Medulla oblongata (tissue), 1 donor: Measurements from ENCODE around the gene ATP11C.
"Not testable (repeated sequence)": the region's sequence is repeated elsewhere in the genome, so short reads cannot be mapped to it uniquely, and the experiment has no call there.

ENCODE experiments used
- DNase-seq: peaks from one replicate; pipeline ENCODE4 v3.0.0-alpha.2; 2015; ENCODE audit errors: extremely low spot score

Gene ATP11C

DNA sequence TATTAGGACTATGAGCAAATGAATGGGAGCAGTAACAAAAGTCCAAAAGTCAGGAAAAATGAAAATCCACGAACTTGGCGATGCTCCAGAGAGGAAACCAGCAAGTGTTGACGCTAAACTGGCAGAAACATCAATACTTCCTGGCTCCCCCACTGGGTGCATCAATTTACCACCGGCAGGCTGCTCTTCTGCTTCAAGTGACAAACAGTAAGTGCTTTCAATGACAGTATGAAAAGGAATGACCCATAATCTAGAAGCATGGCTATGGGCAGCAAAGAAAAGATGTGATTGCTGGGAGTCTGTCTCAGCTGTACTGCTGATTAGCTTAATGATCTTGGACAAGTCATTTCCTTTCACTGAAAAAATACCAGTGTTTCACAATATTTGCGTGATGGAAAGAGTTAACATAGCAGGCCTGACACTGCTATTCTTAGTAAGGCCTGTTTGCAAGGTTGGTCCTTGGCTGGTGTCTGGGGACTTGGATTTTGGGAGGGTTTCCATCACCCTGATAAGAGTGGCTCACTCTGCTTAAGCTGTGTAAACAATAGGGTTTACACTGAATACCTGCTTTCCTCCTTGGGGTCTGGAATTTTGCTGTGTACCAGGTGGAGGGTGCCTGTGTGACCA, 8.7 kb downstream of the ATP11C start:
- DNase-seq: no peak

DNA sequence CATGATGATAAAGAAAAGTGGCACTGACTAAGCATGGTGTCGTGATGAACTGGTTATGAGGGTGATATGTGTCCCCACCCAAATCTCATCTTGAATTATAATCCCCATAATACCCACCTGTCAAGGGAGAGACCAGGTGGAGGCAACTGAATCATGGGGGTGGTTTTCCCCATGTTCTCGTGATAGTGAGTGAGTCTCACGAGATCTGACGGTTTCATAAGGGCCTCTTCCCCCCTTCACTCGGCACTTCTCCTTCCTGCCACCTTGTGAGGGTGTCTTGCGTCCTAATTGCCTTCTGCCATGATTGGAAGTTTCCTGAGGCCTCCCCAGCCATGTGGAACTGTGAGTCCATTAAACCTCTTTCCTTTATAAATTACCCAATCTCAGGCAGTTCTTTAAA, 11.7 kb downstream of the ATP11C start:
- not testable (repeated sequence) for DNase-seq

DNA sequence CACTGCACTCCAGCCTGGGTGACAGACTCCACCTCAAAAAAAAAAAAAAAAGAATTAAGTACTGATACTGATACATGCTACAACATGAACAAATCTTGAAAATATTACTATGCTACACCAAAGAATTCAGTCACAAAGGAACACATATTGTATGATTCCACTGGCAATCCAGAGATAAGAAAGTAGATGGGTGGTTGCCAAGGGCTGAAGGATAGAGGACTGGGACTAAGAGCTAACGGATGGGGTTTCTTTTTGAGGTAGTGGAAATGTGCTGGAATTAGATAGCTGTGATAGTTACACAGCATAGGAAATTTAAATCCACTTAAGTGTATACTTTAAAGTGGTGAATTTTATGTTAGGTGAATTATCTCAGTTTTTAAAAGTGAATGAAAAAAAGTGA, 12.5 kb downstream of the ATP11C start:
- no peak for DNase-seq

DNA sequence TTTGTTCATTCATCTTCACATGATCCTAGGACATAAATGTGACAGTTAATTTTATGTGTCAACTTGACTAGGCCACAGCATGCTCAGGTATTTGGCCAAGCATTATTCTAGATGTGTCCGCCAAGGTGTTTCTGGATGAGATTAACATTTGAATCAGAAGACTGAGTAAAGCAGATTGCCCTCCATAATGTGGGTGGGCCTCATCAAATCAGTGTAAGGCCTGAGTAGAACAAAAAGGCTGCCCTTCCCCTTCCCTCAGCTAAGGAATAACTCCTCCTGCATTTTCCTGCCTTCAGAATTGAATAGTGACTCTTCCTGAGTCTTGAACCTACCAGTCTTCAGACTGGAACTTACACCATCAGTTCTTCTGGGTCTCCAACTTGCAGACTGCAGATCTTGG, 18.4 kb downstream of the ATP11C start:
- DNase-seq: no peak

DNA sequence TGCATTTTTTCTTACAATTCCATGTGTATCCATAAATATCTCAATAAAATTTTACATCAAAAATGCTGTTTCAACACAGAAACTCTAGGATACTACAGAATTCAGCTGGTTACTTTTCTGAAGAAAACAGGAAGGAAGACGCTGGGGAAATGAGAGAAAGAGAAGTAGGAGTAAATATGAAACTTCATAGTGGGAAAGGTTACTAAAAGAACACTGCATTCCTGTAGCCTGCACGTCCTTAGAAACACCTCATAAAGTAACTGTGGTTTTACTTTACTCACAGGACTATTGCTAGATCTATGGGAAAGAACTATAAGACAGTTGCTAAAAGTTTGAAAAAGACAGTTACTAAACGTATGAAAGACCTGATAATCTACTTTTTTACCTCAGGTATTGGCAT, 23.1 kb downstream of the ATP11C start:
- DNase-seq: peak; percentile 11

DNA sequence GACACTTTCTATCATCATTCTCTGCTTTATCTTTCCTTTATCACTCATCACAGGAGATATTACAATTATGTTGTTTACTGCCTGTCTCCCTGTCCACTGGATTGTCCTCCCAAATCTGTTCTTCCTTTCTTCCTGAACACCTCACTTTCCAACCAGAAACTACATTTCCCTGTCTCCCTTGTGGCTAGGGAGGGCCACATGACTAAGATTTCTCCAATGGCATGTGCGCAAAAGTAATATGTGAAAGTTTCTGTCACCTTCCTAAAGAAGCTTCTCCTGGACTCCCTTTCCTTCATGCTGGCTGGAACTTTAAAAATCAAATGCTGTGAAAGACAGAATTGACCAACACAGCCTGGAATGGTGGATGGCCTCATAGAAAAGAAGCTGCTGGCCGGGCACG, 25.8 kb downstream of the ATP11C start:
- DNase-seq: no peak

DNA sequence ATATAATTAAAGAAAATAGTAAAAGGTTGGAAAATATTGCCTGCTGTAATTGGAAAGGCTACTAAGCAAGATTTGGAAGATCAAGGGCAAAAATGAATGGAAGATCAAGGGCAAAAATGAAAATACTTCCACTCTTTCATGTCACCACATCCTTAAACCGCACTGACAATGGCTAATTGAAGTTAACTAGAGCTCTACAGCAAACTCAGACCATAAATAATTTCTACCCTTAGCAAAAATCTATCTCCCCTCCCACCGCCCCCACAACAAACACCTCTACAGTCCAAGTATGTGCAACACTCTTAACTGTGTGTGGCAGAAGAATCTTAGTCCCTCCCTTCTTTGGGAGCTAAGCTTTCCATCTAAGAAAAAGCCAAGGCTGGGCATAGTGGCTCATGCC, 27.1 kb downstream of the ATP11C start:
- DNase-seq: no peak

DNA sequence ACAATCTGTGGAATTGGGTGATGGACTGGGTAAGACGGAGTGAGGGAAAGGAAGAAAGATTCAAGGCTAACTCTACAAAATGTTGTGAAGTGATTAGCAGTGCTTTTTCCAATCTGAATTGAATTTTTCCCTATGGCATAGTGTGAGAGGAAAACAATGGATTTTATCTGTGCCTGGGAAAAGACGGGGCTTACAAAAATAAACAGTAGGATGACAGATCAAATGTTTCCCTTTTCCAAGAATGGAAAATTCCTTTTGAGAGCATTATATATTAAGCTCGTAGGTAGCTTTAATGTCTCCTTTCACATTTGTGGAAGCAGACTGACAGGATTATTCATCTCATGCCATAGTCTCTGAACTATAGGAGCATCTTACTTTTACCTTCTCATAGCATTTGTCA, 27.8 kb downstream of the ATP11C start:
- DNase-seq: no peak

- DNase-seq: no peak
These were observed 29.6 kb downstream of the ATP11C start for GRCh38 chrX:139903210-139903609.

DNA sequence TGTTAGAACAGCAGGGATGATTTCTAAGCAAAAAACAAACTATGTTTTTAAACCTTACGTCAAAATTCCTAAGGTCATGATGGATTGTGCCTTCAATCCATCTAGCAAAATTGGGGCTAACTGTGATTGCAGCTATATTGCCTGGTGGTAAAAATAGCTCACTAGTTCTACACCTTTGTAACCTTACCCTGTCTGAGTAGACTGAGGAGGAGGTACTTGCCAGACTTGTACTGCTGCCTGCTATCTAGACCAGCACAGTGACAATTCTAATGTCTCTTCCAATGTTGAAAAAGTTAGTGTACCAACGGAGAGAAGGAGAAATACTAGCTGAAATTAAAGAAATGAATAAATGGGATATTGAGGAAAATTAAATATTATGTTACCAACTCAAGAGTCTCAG, 30.3 kb downstream of the ATP11C start:
- no peak for DNase-seq

DNA sequence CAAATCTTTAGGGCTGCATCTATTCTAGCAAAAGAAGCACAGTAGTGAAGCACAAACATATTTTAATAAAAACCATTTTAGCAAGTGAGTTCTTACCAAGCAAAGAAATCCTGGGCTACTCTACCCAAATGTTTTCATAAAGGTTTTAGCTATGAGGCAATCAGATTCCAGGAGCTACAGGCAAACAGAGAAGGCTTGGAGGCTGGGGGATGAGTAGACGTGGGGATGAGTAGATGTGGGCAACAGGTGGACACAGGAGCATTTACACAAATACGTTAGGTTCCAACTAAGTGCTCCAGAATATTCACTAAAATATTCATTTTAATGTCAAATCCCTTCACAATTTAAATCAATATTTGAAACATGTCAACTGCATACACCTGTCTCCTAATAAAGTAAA, 34.5 kb downstream of the ATP11C start:
- DNase-seq: no peak

- DNase-seq: peak; percentile 46
These were observed 40.3 kb downstream of the ATP11C start for GRCh38 chrX:139892512-139892911.

DNA sequence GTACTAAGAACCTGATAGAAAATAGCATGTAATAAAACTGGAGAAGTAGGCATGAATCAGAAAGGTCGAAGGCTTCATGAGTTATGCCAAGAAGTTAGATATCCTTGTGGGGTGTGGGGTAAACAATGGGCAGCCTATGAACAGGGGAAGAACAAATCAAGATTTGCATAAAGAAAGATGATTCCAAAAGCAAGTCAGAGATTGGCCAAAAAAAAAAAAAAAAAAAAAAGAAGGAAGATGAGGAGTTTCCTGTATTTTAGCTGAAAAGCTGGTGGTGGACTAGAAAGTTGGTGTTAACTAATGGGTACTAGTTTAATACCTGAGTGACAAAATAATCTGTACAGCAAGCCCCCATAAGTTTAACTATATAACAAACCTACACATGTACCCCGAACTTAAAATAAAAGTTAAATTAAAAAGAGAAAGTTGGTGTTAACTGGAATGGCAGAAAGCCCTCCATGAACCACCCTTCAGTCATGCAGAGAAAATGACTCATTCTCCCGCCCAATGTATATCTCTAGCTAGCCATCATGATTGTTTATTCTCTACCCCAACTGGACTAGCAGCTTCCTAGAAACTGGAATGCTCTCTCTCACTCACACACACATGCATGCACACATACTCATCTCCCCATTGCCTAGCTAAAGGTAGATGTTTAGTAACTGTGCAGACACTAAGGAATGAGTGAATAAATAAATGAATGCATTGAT, 41.7 kb downstream of the ATP11C start:
- no peak for DNase-seq

- DNase-seq: no peak
These were observed 43.1 kb downstream of the ATP11C start for GRCh38 chrX:139889760-139890159.

- DNase-seq: no peak
These were observed 48.9 kb downstream of the ATP11C start for GRCh38 chrX:139883984-139884383.

- DNase-seq: no peak
These were observed 50.6 kb downstream of the ATP11C start for GRCh38 chrX:139882299-139882698.

DNA sequence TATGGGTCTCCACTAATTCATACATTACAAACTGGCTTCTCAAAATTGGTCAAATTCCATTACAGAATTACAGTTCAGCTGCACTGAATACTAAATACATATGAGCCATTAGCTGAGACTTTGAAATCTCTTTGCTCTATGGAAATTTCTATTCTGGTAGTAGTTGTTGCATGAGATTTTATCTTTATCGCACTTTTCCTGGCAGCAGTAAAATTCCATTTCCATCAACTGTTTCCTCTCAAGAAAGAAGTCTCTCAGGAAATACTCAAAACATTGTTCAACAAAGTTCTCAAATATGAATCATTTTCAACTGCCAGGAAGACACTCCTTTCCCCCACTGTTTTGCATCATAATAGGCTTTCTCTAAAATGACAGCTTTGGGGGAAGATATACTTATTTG, 51.3 kb downstream of the ATP11C start:
- no peak for DNase-seq

- no peak for DNase-seq
These were observed 51.7 kb downstream of the ATP11C start for GRCh38 chrX:139881130-139881529.

GRCh38 chrX:139877710-139878414, 55.0 kb downstream of the ATP11C start:
- DNase-seq: no peak

DNA sequence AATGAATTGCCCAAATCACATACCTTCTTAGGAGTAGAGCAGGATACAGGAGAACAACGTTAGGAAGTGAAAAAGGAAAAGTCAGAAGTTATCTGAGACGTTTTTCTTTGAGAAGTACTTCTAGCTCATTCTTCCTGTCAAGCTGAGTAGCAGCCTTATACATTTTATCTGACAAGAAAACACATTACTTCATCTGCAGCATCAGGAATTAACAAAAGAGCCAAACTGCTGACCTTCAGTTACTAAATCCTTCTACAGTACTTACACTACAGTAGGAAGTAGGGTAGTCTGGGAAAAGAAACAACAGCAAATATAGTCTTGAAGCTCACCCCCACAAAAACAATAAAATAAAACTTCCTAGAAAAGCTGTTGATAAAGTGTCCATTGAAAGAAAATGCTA, 57.0 kb downstream of the ATP11C start:
- DNase-seq: no peak

DNA sequence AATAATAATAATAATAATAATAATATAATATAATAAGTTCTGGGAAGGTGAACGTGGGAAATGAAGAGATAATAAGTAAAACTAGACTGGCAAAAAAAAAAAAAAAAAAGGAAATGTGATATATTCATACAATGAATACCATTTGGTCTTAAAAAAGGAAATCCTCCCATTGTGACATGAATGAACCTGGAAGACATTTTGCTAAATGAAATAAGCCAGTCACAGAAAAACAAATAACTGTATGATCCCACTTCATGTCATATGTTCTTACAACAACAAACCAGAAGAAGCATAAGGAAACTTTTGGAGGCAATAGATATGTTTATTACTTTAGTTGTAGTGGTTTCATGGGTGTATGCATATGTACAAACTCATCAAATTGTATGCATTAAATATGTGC, 63.1 kb downstream of the ATP11C start:
- DNase-seq: no peak

DNA sequence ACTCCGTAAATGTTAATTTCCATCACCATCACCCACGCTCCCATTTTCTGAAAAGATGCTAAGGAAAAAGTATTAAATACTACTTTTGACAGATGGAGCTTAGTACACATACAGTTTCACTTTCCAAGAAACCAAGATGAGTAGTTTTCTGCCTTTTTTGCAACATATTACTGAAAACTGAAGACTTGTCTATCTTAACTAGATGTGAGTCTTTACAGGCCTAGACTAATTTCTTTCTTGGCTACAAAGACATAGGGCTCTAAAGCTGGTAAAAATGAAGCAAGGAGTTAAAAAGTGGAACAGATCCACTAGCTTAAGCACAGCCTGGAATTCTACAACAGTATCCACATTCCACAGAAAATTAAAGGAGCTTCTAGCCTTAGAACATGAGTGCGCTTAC, 68.2 kb downstream of the ATP11C start:
- DNase-seq: no peak

- DNase-seq: no peak
These were observed 70.6 kb downstream of the ATP11C start for GRCh38 chrX:139862208-139862607.
